ENCODE measurements around the gene SERAC1.

DNA sequence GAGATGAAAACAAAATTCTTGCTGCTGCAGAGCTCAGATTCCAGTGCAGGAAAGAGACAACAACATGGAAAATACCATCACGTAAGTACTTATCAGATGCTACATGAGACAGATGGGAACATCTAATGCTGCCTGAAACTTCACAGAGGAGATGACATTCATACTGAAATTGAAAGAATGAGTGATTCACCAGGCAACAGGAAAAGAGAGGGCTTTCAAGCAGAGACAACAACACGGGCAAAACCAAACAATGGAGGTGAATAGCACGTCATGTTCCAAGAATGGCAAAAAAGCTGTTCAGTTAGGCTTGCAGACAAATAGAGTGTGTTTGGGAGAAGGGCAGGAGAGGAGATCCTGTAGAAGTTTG, 39.3 kb upstream of the SERAC1 start:
- TF ChIP-seq TAF1 (IDR thresholded peaks at IDR 0.05; ENCODE audit: borderline replicate concordance, insufficient read depth, low read length) = no peak
- TF ChIP-seq POLR2AphosphoS5 (IDR thresholded peaks at IDR 0.05; ENCODE audit: low read depth, low read length) = no peak
- TF ChIP-seq, protein P1, sequence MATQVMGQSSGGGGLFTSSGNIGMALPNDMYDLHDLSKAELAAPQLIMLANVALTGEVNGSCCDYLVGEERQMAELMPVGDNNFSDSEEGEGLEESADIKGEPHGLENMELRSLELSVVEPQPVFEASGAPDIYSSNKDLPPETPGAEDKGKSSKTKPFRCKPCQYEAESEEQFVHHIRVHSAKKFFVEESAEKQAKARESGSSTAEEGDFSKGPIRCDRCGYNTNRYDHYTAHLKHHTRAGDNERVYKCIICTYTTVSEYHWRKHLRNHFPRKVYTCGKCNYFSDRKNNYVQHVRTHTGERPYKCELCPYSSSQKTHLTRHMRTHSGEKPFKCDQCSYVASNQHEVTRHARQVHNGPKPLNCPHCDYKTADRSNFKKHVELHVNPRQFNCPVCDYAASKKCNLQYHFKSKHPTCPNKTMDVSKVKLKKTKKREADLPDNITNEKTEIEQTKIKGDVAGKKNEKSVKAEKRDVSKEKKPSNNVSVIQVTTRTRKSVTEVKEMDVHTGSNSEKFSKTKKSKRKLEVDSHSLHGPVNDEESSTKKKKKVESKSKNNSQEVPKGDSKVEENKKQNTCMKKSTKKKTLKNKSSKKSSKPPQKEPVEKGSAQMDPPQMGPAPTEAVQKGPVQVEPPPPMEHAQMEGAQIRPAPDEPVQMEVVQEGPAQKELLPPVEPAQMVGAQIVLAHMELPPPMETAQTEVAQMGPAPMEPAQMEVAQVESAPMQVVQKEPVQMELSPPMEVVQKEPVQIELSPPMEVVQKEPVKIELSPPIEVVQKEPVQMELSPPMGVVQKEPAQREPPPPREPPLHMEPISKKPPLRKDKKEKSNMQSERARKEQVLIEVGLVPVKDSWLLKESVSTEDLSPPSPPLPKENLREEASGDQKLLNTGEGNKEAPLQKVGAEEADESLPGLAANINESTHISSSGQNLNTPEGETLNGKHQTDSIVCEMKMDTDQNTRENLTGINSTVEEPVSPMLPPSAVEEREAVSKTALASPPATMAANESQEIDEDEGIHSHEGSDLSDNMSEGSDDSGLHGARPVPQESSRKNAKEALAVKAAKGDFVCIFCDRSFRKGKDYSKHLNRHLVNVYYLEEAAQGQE (IDR thresholded peaks at IDR 0.05; ENCODE audit: insufficient read depth in 1 of 2, low read depth in 2 of 2, low read length in 2 of 2) = no peak
- no peak for TF ChIP-seq SIN3A (IDR thresholded peaks at IDR 0.05; ENCODE audit: borderline replicate concordance, insufficient read depth, low read length)
- TF ChIP-seq FOXP2 (optimal IDR thresholded peaks at IDR 0.05; ENCODE audit: borderline replicate concordance, extremely low read depth, extremely low read length, insufficient read depth) = no peak

Measured in PFSK-1 (cell line).